Calu3 (cell line): Measurements from ENCODE around the gene SVOP. TPM values are rescaled to one million over a fixed set of nuclear protein-coding genes. Genes with fewer than 3 reads are reported as not detected.

Experiments
- BruUV-seq: library from RNA; stranded (reverse); fragments of 400-500 nt; replicated peaks from 2 replicates; lab custom pipeline; 2021; lab: Mats Ljungman, UMichigan
- CTCF ChIA-PET: fragments of 300-600 bp; sonication (Branson Sonifier 250); formaldehyde crosslinking; loops from one replicate; lab custom pipeline; 2022; ENCODE audit warnings: antibody characterized with exemption; lab: Charles Lee
- DNase-seq: peaks from one replicate; pipeline ENCODE4 v3.0.0; 2022
- H3K27ac Mint-ChIP-seq: one replicate; pipeline ENCODE4 v1.8.0; 2022; ENCODE audit warnings: mixed read lengths; ENCODE audit not compliant: unreplicated experiment
- H3K27me3 Mint-ChIP-seq: one replicate; pipeline ENCODE4 v1.8.0; 2022; ENCODE audit warnings: mixed read lengths; ENCODE audit not compliant: unreplicated experiment
- H3K36me3 Mint-ChIP-seq: one replicate; pipeline ENCODE4 v1.8.0; 2022; ENCODE audit warnings: mild to moderate bottlenecking, moderate library complexity, mixed read lengths; ENCODE audit not compliant: insufficient read depth, unreplicated experiment
- H3K4me1 Mint-ChIP-seq: one replicate; pipeline ENCODE4 v1.8.0; 2022; ENCODE audit warnings: mild to moderate bottlenecking, low read depth, mixed read lengths; ENCODE audit not compliant: unreplicated experiment
- H3K4me3 Mint-ChIP-seq: one replicate; pipeline ENCODE4 v1.8.0; 2022; ENCODE audit warnings: mild to moderate bottlenecking, low read depth, moderate library complexity, mixed read lengths; ENCODE audit not compliant: unreplicated experiment
- H3K9me3 Mint-ChIP-seq: one replicate; pipeline ENCODE4 v1.8.0; 2022; ENCODE audit warnings: low read depth, mixed read lengths; ENCODE audit not compliant: unreplicated experiment
- intact Hi-C: fragments of 100-400 bp; cut with micrococcal nuclease; formaldehyde crosslinking; loops from one replicate; pipeline ENCODE4 v1.10.0; 2022; ENCODE audit not compliant: unreplicated experiment
- total RNA-seq: library from RNA; stranded (reverse); gene quantifications from 2 replicates; pipeline ENCODE4 v1.2.3, GENCODE V29; 2022
- TF ChIP-seq, protein P1 (sequence below): fragments of 200-600 bp; IDR thresholded peaks from one replicate; pipeline ENCODE4 v1.8.0; 2022; ENCODE audit warnings: antibody characterized with exemption; ENCODE audit not compliant: unreplicated experiment

Gene SVOP
- total RNA-seq, 1 experiment from 2014 or later, result not detected

DNA sequence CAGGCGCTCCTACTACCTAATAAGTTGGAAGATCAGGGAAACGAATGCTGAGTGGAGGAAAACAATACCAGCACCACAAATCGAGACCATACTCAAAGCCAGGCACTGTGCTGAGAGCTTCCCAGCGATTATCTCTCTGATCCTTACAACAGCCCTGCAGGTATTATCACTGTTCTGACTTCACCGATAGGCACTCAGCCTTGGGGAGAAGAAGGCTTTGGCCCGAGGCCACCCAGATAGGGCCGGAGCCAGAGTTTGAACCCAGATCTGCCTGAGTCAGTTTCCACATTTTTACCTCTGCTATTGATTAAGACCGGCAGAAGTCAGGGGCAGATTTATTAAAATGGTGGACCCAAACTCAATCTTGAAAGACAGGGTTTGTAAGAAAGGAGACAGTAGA lies 4.9 kb downstream of the SVOP start:
- H3K36me3 Mint-ChIP-seq, result no peaks in the 10 kb centered on the region
- no peak overlapping the region for H3K4me3 Mint-ChIP-seq
- no peak overlapping the region for H3K27ac Mint-ChIP-seq
- no peak for DNase-seq
- peaks cover 69% of the 10 kb centered on the region for H3K27me3 Mint-ChIP-seq
- CTCF ChIA-PET, result no interaction called here
- BruUV-seq, result no TSS peak
- H3K4me1 Mint-ChIP-seq, result no peaks in the 10 kb centered on the region
- no peaks in the 10 kb centered on the region for H3K9me3 Mint-ChIP-seq
- intact Hi-C loops, result no loop called here
- TF ChIP-seq, protein P1, sequence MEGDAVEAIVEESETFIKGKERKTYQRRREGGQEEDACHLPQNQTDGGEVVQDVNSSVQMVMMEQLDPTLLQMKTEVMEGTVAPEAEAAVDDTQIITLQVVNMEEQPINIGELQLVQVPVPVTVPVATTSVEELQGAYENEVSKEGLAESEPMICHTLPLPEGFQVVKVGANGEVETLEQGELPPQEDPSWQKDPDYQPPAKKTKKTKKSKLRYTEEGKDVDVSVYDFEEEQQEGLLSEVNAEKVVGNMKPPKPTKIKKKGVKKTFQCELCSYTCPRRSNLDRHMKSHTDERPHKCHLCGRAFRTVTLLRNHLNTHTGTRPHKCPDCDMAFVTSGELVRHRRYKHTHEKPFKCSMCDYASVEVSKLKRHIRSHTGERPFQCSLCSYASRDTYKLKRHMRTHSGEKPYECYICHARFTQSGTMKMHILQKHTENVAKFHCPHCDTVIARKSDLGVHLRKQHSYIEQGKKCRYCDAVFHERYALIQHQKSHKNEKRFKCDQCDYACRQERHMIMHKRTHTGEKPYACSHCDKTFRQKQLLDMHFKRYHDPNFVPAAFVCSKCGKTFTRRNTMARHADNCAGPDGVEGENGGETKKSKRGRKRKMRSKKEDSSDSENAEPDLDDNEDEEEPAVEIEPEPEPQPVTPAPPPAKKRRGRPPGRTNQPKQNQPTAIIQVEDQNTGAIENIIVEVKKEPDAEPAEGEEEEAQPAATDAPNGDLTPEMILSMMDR, result no peak

- intact Hi-C loops, result no loop called here
- Mint-ChIP-seq H3K4me1 (no peaks in the 10 kb centered on the region), H3K27ac (no peak overlapping the region), H3K4me3 (no peak overlapping the region), H3K27me3 (peaks cover 60% of the 10 kb centered on the region), H3K9me3 (no peaks in the 10 kb centered on the region), H3K36me3 (no peaks in the 10 kb centered on the region)
- TF ChIP-seq, protein P1, result no peak
- no TSS peak for BruUV-seq
- DNase-seq, result no peak
- CTCF ChIA-PET, result no interaction called here
These were observed 5.7 kb downstream of the SVOP start for GRCh38 chr12:109014984-109015765.

DNA sequence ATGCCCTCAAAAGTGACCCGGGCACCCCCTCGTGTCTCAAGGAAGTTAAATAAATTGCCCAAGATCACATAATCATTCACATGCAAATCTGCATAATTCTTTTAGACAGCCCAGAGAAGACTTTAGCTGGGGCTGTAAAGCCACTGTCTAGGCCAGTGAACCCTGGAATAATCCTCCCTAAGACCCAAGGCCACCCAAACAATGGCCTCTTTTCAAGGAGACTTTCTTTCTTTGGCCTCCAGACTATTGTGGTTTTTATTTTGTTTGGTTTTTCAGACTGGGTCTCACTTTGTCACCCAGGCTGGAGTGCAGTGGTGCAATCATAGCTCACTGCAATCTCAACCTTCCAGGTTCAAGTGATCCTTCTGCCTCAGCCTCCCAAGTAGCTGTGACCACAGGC lies 10.6 kb downstream of the SVOP start:
- DNase-seq, result no peak
- Mint-ChIP-seq H3K27ac (no peak overlapping the region), H3K27me3 (peaks cover 60% of the 10 kb centered on the region), H3K4me1 (no peaks in the 10 kb centered on the region), H3K36me3 (no peaks in the 10 kb centered on the region), H3K4me3 (no peak overlapping the region), H3K9me3 (no peaks in the 10 kb centered on the region)
- BruUV-seq, result no TSS peak
- intact Hi-C loops, result no loop called here
- TF ChIP-seq, protein P1, result no peak
- CTCF ChIA-PET, result no interaction called here

GRCh38 chr12:109009766-109010165 lies 11.1 kb downstream of the SVOP start:
- CTCF ChIA-PET, result no interaction called here
- no TSS peak for BruUV-seq
- no peak for DNase-seq
- Mint-ChIP-seq H3K9me3 (no peaks in the 10 kb centered on the region), H3K36me3 (no peaks in the 10 kb centered on the region), H3K27ac (no peak overlapping the region), H3K27me3 (peaks cover 60% of the 10 kb centered on the region), H3K4me1 (no peaks in the 10 kb centered on the region), H3K4me3 (no peak overlapping the region)
- TF ChIP-seq, protein P1, result no peak
- intact Hi-C loops, result no loop called here
